CD4-positive, alpha-beta T cell (primary cell): ENCODE results near the gene RBBP9. TPM values are rescaled to one million over a fixed set of nuclear protein-coding genes. Genes with fewer than 3 reads are reported as not detected.
A peak's percentile ranks its signal among the peaks of the same experiment; 100 is the strongest.

ENCODE experiments used
- ATAC-seq: fragments of 200-7000 bp; cut with Tn5 transposase; one replicate; pipeline ENCODE4 v1.10.0; 2022; ENCODE audit warnings: mild to moderate bottlenecking; ENCODE audit not compliant: poor library complexity
- CTCF ChIA-PET: fragments of 350-600 bp; sonication (Branson Sonifier 250); formaldehyde crosslinking; loops from one replicate; lab custom pipeline; 2021; ENCODE audit warnings: antibody characterized with exemption, inconsistent platforms; lab: Charles Lee
- POLR2A ChIA-PET: fragments of 350-600 bp; sonication (Branson Sonifier 250); formaldehyde crosslinking; loops from one replicate; lab custom pipeline; 2021; ENCODE audit warnings: antibody characterized with exemption, inconsistent platforms; lab: Charles Lee
- DNase-seq, 14 experiments: peaks; one replicate each; pipeline ENCODE4 v3.0.0-alpha.2; 2013 to 2020; ENCODE audit warnings: mixed read lengths in 2 of 14
- H3K27ac ChIP-seq, 2 donors: one replicate each; pipeline versions ENCODE4 v1.5.1 to v1.7.0; 2013; ENCODE audit warnings: low read length in 2 of 2, low read depth in 1 of 2, mild to moderate bottlenecking in 1 of 2
- H3K27me3 ChIP-seq, 2 experiments: 1 replicate in 1 of 2; 2 replicates in 1 of 2; pipeline versions ENCODE4 v1.6.1 to v1.7.0; 2013; ENCODE audit warnings: low read length in 2 of 2, control low read depth in 1 of 2, mild to moderate bottlenecking in 1 of 2, moderate library complexity in 1 of 2; ENCODE audit not compliant: insufficient read depth in 2 of 2, control insufficient read depth in 1 of 2
- H3K36me3 ChIP-seq: one replicate; pipeline ENCODE4 v1.6.1; 2013; ENCODE audit warnings: low read length, control low read depth; ENCODE audit not compliant: insufficient read depth
- H3K4me1 ChIP-seq: one replicate; pipeline ENCODE4 v1.6.1; 2013; ENCODE audit warnings: low read length, control low read depth; ENCODE audit not compliant: insufficient read depth
- H3K4me3 ChIP-seq: one replicate; pipeline ENCODE4 v1.5.1; 2013; ENCODE audit warnings: mild to moderate bottlenecking, low read length, moderate library complexity
- H3K9me3 ChIP-seq, 2 experiments: 1 replicate in 1 of 2; 2 replicates in 1 of 2; pipeline versions ENCODE4 v1.6.1 to v1.7.0; 2013; ENCODE audit warnings: low read length in 2 of 2, mild to moderate bottlenecking in 2 of 2, control low read depth in 1 of 2, moderate library complexity in 1 of 2; ENCODE audit not compliant: control insufficient read depth in 1 of 2, insufficient read depth in 1 of 2
- H3K27ac Mint-ChIP-seq: one replicate; pipeline ENCODE4 v1.8.0; 2020; ENCODE audit warnings: mixed read lengths
- H3K27me3 Mint-ChIP-seq: one replicate; pipeline ENCODE4 v1.8.0; 2021; ENCODE audit warnings: mixed read lengths
- H3K36me3 Mint-ChIP-seq: one replicate; pipeline ENCODE4 v1.8.0; 2021; ENCODE audit warnings: low read depth, mixed read lengths
- H3K4me1 Mint-ChIP-seq: one replicate; pipeline ENCODE4 v1.8.0; 2021; ENCODE audit warnings: low read depth, mixed read lengths
- H3K4me3 Mint-ChIP-seq: one replicate; pipeline ENCODE4 v1.8.0; 2020; ENCODE audit warnings: mild to moderate bottlenecking, mixed read lengths
- H3K9me3 Mint-ChIP-seq: one replicate; pipeline ENCODE4 v1.8.0; 2020; ENCODE audit warnings: mixed read lengths
- CTCF ChIP-seq: fragments of 200-600 bp; IDR thresholded peaks from one replicate; pipeline ENCODE4 v1.8.0; 2022; ENCODE audit warnings: antibody characterized with exemption, mild to moderate bottlenecking
- intact Hi-C, 2 experiments: fragments of 100-400 bp; cut with DNase I in 1 of 2; cut with micrococcal nuclease in 1 of 2; formaldehyde crosslinking; loops; one replicate each; pipeline versions ENCODE4 v1.15.1 to v1.9.0; 2023 to 2025; cut with DNase I, micrococcal nuclease
- total RNA-seq, 174 experiments: library from RNA in 2 of 174; stranded (reverse) in 2 of 174; gene quantifications; one replicate each; pipeline ENCODE4 v1.2.3 and lab custom pipeline; 2021 to 2026

The RBBP9 gene
- total RNA-seq, 2 experiments from 2014 or later: 1.6 to 2.1 TPM

DNA sequence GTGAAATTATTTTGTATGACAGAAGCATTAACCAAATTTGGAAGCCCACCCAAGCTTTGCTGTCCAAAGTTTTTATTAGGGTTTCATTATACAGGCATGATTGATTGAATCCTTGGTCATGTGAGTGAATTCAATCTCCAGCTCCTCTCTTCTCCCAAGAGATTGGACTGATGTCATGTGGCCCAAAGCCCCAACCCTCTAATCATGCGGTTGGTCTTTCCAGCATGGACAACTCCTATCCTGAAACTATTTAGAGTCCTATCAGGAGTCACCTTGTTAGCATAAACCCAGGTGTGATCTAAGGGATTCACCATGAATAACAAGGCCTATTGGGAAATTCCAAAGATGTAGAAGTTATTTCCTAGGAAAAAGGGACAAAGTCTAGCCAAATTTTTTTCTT, 19.2 kb downstream of the RBBP9 start:
- H3K4me3 ChIP-seq: no peak overlapping the region
- peaks cover 92% of the 10 kb centered on the region for H3K36me3 Mint-ChIP-seq
- H3K4me1 Mint-ChIP-seq: no peaks in the 10 kb centered on the region
- no peaks in the 10 kb centered on the region for H3K9me3 ChIP-seq
- ChIA-PET CTCF (no interaction called here), POLR2A (interaction anchor here (3.7 kb wide), 1 partner anchor 30 kb away, joined by 21 read pairs; the partner anchor contains the start of gene SEC23B)
- H3K9me3 Mint-ChIP-seq: no peaks in the 10 kb centered on the region
- no peak for ATAC-seq
- intact Hi-C loops: no loop called here
- TF ChIP-seq CTCF: no peak
- no peak overlapping the region for H3K27ac ChIP-seq
- H3K27ac Mint-ChIP-seq: no peak overlapping the region
- no peaks in the 10 kb centered on the region for H3K27me3 Mint-ChIP-seq
- no peak for DNase-seq
- no peak overlapping the region for H3K4me3 Mint-ChIP-seq
- no peaks in the 10 kb centered on the region for H3K27me3 ChIP-seq
- peaks cover 62% of the 10 kb centered on the region for H3K36me3 ChIP-seq
- no peaks in the 10 kb centered on the region for H3K4me1 ChIP-seq

DNA sequence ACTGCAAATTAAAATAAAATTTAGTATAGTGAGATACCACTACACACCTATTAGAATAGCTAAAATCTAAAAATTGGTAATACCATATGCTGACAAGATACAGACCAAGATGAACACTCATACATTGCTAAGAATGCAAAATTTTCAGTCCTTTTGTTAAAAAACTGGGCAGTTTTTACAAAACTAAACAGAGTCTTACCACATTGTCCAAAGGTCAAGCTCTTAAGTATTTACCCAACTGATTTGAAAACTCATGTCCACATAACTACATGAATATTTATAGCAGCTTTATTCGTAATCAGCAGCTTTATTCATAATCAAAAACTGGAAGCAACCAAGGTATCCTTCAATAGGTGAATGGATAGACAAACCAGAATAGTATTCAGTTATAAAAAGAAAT, 19.8 kb downstream of the RBBP9 start:
- no peaks in the 10 kb centered on the region for H3K27me3 ChIP-seq
- DNase-seq: no peak
- H3K4me1 ChIP-seq: no peaks in the 10 kb centered on the region
- H3K9me3 Mint-ChIP-seq: no peaks in the 10 kb centered on the region
- H3K9me3 ChIP-seq: no peaks in the 10 kb centered on the region
- H3K27me3 Mint-ChIP-seq: no peaks in the 10 kb centered on the region
- H3K4me1 Mint-ChIP-seq: no peaks in the 10 kb centered on the region
- intact Hi-C loops: no loop called here
- POLR2A ChIA-PET: interaction anchor here (3.7 kb wide), 1 partner anchor 30 kb away, joined by 21 read pairs; the partner anchor contains the start of gene SEC23B
- H3K4me3 Mint-ChIP-seq: no peak overlapping the region
- H3K36me3 Mint-ChIP-seq: peaks cover 86% of the 10 kb centered on the region
- peaks cover 59% of the 10 kb centered on the region for H3K36me3 ChIP-seq
- CTCF ChIA-PET: no interaction called here
- H3K27ac Mint-ChIP-seq: no peak overlapping the region
- ATAC-seq: no peak
- H3K4me3 ChIP-seq: no peak overlapping the region
- H3K27ac ChIP-seq: no peak overlapping the region
- TF ChIP-seq CTCF: no peak

DNA sequence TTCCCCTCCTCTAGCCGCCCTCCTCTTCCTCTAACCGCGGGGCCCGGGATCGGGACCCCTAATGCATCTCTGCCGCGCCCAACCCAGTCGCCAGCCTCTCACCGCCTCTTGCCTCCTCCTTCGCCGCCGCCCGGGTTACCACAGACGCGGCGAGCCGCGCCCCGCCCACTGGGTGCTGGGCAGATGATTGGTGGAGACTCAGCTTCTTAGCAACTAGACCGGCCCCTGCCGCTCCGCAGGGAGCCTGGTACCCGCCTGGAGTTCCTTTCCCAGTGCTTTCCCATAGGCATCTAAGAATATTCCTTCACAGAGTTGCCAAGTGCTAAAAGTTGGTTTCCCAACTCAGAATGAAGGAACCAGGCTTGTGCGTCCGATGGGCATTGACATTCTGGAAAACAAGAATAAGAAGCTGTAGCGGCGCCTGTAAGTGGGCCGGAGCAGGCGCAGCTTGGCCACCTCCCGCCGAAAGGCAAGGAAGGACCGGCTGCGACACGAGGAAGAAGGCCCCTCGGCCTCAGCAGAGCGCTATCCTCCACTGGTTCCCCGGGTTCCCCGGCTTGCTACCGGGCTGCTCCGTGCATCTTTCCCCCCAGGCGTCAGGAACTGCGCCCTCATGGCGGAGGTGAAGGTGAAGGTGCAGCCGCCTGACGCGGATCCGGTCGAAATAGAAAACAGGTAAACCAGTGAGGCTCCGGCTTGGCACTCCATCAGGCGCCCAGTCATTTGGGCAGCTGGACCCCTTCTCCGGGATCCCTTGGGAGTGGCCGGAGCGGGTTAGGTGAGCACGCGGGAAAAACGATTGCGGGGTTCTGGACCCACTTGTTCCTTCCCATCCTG, 29.9 kb downstream of the RBBP9 start, which contains the start of the genes DZANK1 and POLR3F:
DZANK1 (minus strand) TSS at position 137 of the 837 bp plus-strand sequence. CDS start 1,672 bp downstream, outside the sequence.
POLR3F (plus strand) TSS at position 497 of the 837 bp plus-strand sequence; CDS start at position 614, 117 bp downstream.
- Mint-ChIP-seq H3K9me3 (no peaks in the 10 kb centered on the region), H3K27me3 (no peaks in the 10 kb centered on the region), H3K4me1 (peaks cover 39% of the 10 kb centered on the region), H3K36me3 (peaks cover 36% of the 10 kb centered on the region), H3K4me3 (peak within 1 kb of the TSS; percentile 96), H3K27ac (peak within 1 kb of the TSS; percentile 96)
- Histone ChIP-seq H3K4me1 (peaks cover 17% of the 10 kb centered on the region), H3K27me3 (no peaks in the 10 kb centered on the region), H3K9me3 (no peaks in the 10 kb centered on the region), H3K27ac (peak within 1 kb of the TSS; percentile 77 to 91), H3K4me3 (peak within 1 kb of the TSS; percentile 95), H3K36me3 (peaks cover 15% of the 10 kb centered on the region)
- intact Hi-C loops: loop anchor here (1.0 to 5.0 kb wide), 12 partner anchors 29 to 500 kb away; partner anchors contain the start of genes SMIM26 (in 2 of the 2), ZNF133 (in 2 of the 2), MGME1 (in 1 of the 2) and RBBP9 (in 1 of the 2)
- ChIA-PET CTCF (interaction anchor here (1.2 to 1.7 kb wide), 2 partner anchors 30 to 40 kb away, joined by 3 to 9 read pairs; partner anchors contain the start of genes RBBP9 and SEC23B), POLR2A (interaction anchor here (0.6 to 5.9 kb wide), 14 partner anchors 8 to 1585 kb away, joined by 3 to 130 read pairs (median 5); partner anchors contain the start of genes CFAP61, CRNKL1, DSTN and DTD1)
- ATAC-seq: peak; percentile 89
- no peak for TF ChIP-seq CTCF
- DNase-seq: peak; percentile 84 to 96 (median 90)
